ENCODE data around the gene KLHDC8B. TPM values are rescaled to one million over a fixed set of nuclear protein-coding genes. Genes with fewer than 3 reads are reported as not detected.

KLHDC8B gene
- total and polyA plus RNA-seq, 2 of the 4 experiments (the other 2 are of a cell fraction), result 16.3 to 16.5 TPM

GRCh38 chr3:49213541-49213943 is 42.1 kb downstream of the KLHDC8B start:
- dilution Hi-C loops (cut with HindIII; ENCODE audit: low sequenced_read_pairs, unreplicated experiment), result no loop called here
- Histone ChIP-seq H4K5ac (ENCODE audit: low read depth, low read length) (no peak overlapping the region), H2AK5ac (ENCODE audit: low read depth, low read length) (no peak overlapping the region), H2BK120ac (ENCODE audit: low read depth, low read length) (no peak overlapping the region), H3K4me3 (ENCODE audit: insufficient read depth, low read depth, low read length) (no peak overlapping the region), H3K79me1 (ENCODE audit: low read depth in 1 of 2, low read length in 2 of 2) (no peaks in the 10 kb centered on the region), H3K9me3 (ENCODE audit: control insufficient read depth, insufficient read depth, low read length) (peaks cover 5% of the 10 kb centered on the region), H3K14ac (replicated peaks; ENCODE audit: low read depth, low read length) (no peak overlapping the region), H4K20me1 (ENCODE audit: insufficient read depth, low read length) (no peaks in the 10 kb centered on the region), H3K36me3 (ENCODE audit: control insufficient read depth, insufficient read depth, low read length) (no peaks in the 10 kb centered on the region), H3K23ac (ENCODE audit: low read depth, low read length) (no peak overlapping the region), H3K27ac (ENCODE audit: insufficient read depth, low read length) (no peak overlapping the region), H2AK9ac (replicated peaks; ENCODE audit: low read depth, low read length, poor library complexity) (no peak overlapping the region), H3K4me1 (ENCODE audit: control insufficient read depth, insufficient read depth, low read length) (0 out of 2 replicates have a peak, but pooled peaks cover 2% of the 10 kb centered on the region), H3K18ac (ENCODE audit: low read depth, low read length) (no peak overlapping the region), H2BK20ac (ENCODE audit: low read depth, low read length) (no peak overlapping the region), H2BK15ac (ENCODE audit: low read depth, low read length) (no peak overlapping the region), H3K27me3 (ENCODE audit: control insufficient read depth, insufficient read depth, low read length) (no peaks in the 10 kb centered on the region; the same call in 1 of the 2 replicates), H3K9ac (ENCODE audit: low read depth, low read length) (no peak overlapping the region), H3K4me2 (ENCODE audit: low read depth, low read length) (no peak overlapping the region), H2BK5ac (ENCODE audit: low read depth, low read length, poor library complexity, severe bottlenecking) (no peak overlapping the region), H2AFZ (replicated peaks; ENCODE audit: low read length, poor library complexity) (no peak overlapping the region), H3K4ac (ENCODE audit: low read depth, low read length) (no peak overlapping the region), H3K9me1 (ENCODE audit: insufficient read depth, low read length) (no peaks in the 10 kb centered on the region), H4K8ac (ENCODE audit: low read depth in 2 of 2, low read length in 2 of 2) (no peak overlapping the region), H4K91ac (ENCODE audit: insufficient read depth, low read depth, low read length) (no peak overlapping the region), H3K56ac (ENCODE audit: extremely low read depth, insufficient read depth, low read length) (no peak overlapping the region)
- no TSS peak for BruUV-seq (replicated peaks)
- 89% methylated on average over 7 of the region's 15 CpGs; no CpG with 5 or more reads in 1 of the 2 experiments for WGBS, 2 experiments (ENCODE audit: extremely low coverage in 2 of 2, insufficient read length in 1 of 2)
- ChIA-PET POLR2A (ENCODE audit: unreplicated experiment) (no interaction called here), CTCF (interaction anchor here (0.5 kb wide), 1 partner anchor 466 kb away, joined by 4 read pairs; no protein-coding TSS in a partner anchor)
- ATAC-seq (ENCODE audit: low read depth) (no peak), DNase-seq (no peak)
- TF ChIP-seq USF2 (IDR thresholded peaks at IDR 0.05; ENCODE audit: low read depth, low read length) (no peak), RFX5 (IDR thresholded peaks at IDR 0.05; ENCODE audit: low read depth, low read length) (no peak), CTCF (conservative IDR thresholded peaks at IDR 0.05; ENCODE audit: low read depth, low read length) (no peak), ELK1 (IDR thresholded peaks at IDR 0.05; ENCODE audit: borderline replicate concordance, low read depth, low read length) (no peak), BHLHE40 (IDR thresholded peaks at IDR 0.05; ENCODE audit: low read depth, low read length) (no peak), SMC3 (IDR thresholded peaks at IDR 0.05; ENCODE audit: low read depth, low read length) (no peak), RAD21 (IDR thresholded peaks at IDR 0.05; ENCODE audit: low read length) (no peak), MAZ (IDR thresholded peaks at IDR 0.05; ENCODE audit: borderline replicate concordance, low read depth, low read length) (no peak), CHD1 (IDR thresholded peaks at IDR 0.05; ENCODE audit: low read depth, low read length) (no peak), FOS (IDR thresholded peaks at IDR 0.05; ENCODE audit: low read depth, low read length) (no peak), RCOR1 (IDR thresholded peaks at IDR 0.05; ENCODE audit: insufficient replicate concordance, low read length) (no peak), MAFK (IDR thresholded peaks at IDR 0.05; ENCODE audit: low read depth, low read length) (no peak), CEBPB (IDR thresholded peaks at IDR 0.05; ENCODE audit: low read depth, low read length) (no peak), MXI1 (IDR thresholded peaks at IDR 0.05; ENCODE audit: borderline replicate concordance, low read depth, low read length) (no peak), NFE2L2 (IDR thresholded peaks at IDR 0.05; ENCODE audit: low read depth, low read length) (no peak), POLR2A (IDR thresholded peaks at IDR 0.05; ENCODE audit: low read depth, low read length) (no peak)
- intact Hi-C loops (cut with micrococcal nuclease), result no loop called here
- in situ Hi-C loops (cut with MboI; ENCODE audit: low sequenced_read_pairs), result no loop called here
